ENCODE results near the gene LRMDA. TPM values are rescaled to one million over a fixed set of nuclear protein-coding genes. Genes with fewer than 3 reads are reported as not detected.

LRMDA gene
- total and polyA plus RNA-seq, 2 of the 13 experiments (the other 11 are each of a cell fraction or from before 2014, with no cell fraction given), result 13.4 to 22.0 TPM

- TF ChIP-seq, protein P1, sequence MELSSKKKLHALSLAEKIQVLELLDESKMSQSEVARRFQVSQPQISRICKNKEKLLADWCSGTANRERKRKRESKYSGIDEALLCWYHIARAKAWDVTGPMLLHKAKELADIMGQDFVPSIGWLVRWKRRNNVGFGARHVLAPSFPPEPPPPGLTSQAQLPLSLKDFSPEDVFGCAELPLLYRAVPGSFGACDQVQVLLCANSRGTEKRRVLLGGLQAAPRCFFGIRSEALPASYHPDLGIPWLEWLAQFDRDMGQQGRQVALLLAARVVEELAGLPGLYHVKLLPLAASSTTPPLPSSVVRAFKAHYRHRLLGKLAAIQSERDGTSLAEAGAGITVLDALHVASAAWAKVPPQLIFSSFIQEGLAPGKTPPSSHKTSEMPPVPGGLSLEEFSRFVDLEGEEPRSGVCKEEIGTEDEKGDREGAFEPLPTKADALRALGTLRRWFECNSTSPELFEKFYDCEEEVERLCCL (CRISPR knock-in tag; IDR thresholded peaks at IDR 0.05; ENCODE audit: borderline replicate concordance), result no peak; the same call in 1 of the 2 replicates
- TF ChIP-seq, protein P2, sequence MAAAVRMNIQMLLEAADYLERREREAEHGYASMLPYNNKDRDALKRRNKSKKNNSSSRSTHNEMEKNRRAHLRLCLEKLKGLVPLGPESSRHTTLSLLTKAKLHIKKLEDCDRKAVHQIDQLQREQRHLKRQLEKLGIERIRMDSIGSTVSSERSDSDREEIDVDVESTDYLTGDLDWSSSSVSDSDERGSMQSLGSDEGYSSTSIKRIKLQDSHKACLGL (CRISPR knock-in tag; IDR thresholded peaks at IDR 0.05), result peak; percentile 35; the same call in 1 of the 2 replicates
- TF ChIP-seq HMG20A (CRISPR knock-in tag; IDR thresholded peaks at IDR 0.05; ENCODE audit: borderline replicate concordance) (0 out of 2 replicates have a peak, but pooled peaks have one; percentile 13), NR2F6 (IDR thresholded peaks at IDR 0.05) (peak; percentile 63), NR2F6 (CRISPR knock-in tag; IDR thresholded peaks at IDR 0.05) (peak; percentile 65), FOXO1 (CRISPR knock-in tag; IDR thresholded peaks at IDR 0.05) (no peak), ZSCAN9 (CRISPR knock-in tag; IDR thresholded peaks at IDR 0.05; ENCODE audit: borderline replicate concordance) (0 out of 2 replicates have a peak, but pooled peaks have one; percentile 25), ZNF33A (CRISPR knock-in tag; IDR thresholded peaks at IDR 0.05; ENCODE audit: borderline replicate concordance) (no peak), ZFP91 (CRISPR knock-in tag; IDR thresholded peaks at IDR 0.05; ENCODE audit: borderline replicate concordance) (peak; percentile 51; the same call in 1 of the 2 replicates), ZNF713 (CRISPR knock-in tag; IDR thresholded peaks at IDR 0.05) (0 out of 2 replicates have a peak, but pooled peaks have one; percentile 42), ZNF619 (CRISPR knock-in tag; IDR thresholded peaks at IDR 0.05) (no peak), AKAP8 (CRISPR knock-in tag; IDR thresholded peaks at IDR 0.05) (peak; percentile 14; the same call in 1 of the 2 replicates), MLX (CRISPR knock-in tag; IDR thresholded peaks at IDR 0.05) (0 out of 2 replicates have a peak, but pooled peaks have one; percentile 17), ZNF501 (CRISPR knock-in tag; IDR thresholded peaks at IDR 0.05) (peak; percentile 91), SPEN (CRISPR knock-in tag; IDR thresholded peaks at IDR 0.05; ENCODE audit: low read depth) (peak; percentile 51), ZNF44 (CRISPR knock-in tag; IDR thresholded peaks at IDR 0.05) (peak; percentile 47; the same call in 1 of the 2 replicates), ZSCAN21 (CRISPR knock-in tag; IDR thresholded peaks at IDR 0.05; ENCODE audit: borderline replicate concordance) (peak; percentile 83; the same call in 1 of the 2 replicates), CHD2 (IDR thresholded peaks at IDR 0.05; ENCODE audit: low read depth, low read length) (peak; percentile 77), PITX1 (CRISPR knock-in tag; IDR thresholded peaks at IDR 0.05) (peak; percentile 48), NBN (conservative IDR thresholded peaks at IDR 0.05) (no peak), HDAC2 (CRISPR knock-in tag; IDR thresholded peaks at IDR 0.05) (peak; percentile 60; the same call in 1 of the 2 replicates), HDAC6 (IDR thresholded peaks at IDR 0.05; ENCODE audit: low read depth, low read length) (no peak), KMT2A (CRISPR knock-in tag; IDR thresholded peaks at IDR 0.05) (peak; percentile 81; the same call in 1 of the 2 replicates)
- TF ChIP-seq, protein P3, sequence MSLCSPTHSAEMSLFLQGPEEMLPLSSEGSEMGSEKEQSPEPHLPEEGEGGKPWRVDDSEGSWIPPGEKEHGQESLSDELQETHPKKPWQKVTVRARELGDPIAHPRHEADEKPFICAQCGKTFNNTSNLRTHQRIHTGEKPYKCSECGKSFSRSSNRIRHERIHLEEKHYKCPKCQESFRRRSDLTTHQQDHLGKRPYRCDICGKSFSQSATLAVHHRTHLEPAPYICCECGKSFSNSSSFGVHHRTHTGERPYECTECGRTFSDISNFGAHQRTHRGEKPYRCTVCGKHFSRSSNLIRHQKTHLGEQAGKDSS (CRISPR knock-in tag; IDR thresholded peaks at IDR 0.05; ENCODE audit: borderline replicate concordance, low read depth), result 0 out of 2 replicates have a peak, but pooled peaks have one; percentile 5
These were observed 29.6 kb upstream of the LRMDA start, which contains the start of gene ZNF503 (continued) for GRCh38 chr10:75401569-75402485.

All from HepG2 (cell line).